D341Med (cell line): ENCODE results near the gene RTN1.
A peak's percentile ranks its signal among the peaks of the same experiment; 100 is the strongest.

Experiments
- DNase-seq: peaks from one replicate; pipeline ENCODE4 v3.0.0; 2012; ENCODE audit warnings: low spot score

The RTN1 gene

DNA sequence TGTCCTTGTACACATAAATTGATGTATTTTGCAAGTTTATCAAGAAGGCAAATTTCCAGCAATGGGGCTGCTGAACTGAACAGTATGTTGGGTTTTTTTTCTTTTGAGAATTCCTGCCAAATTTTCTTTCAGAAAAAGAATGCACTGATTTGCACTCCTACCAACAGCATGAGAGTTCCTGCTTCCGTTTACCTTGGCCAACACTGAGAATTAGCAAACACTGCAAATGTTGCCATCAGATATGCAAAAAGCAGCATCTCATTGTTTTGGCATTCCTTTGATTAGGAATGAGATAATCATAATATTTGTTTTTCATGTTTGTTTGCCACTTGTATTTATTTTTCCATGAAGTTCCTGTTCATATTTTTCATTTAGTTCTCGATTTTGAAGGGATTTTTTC, 82.4 kb downstream of the RTN1 start:
- no peak for DNase-seq

DNA sequence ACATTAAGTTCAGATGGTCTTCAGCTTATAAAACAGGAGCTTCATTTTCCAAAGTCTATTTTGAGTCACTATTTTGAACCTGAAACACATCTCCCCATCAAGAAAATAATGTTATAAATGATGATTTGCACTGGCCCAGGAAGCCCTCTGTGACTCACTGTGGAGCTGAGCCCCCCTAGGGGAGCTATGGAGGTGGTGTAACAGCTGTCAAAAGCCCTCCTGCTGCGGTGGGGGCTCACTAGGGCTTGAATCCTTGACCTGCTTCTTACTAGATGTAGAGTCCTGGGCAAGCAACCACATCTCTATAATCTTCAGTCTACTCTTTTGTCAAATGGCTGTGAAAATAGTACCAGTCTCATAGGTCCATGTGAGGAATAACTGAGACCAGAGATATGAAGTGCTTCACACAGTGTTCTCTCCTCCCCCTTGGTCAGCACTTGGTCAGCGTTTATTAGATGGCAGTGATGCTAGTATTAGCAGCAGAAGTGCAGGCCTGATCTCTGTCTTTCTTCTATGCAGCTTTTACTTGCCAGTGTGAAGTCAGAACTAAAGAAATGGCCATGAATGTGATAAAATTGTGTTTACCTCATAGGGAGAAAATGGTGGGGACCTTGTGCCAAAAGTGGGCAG, 83.4 kb downstream of the RTN1 start:
- no peak for DNase-seq

DNA sequence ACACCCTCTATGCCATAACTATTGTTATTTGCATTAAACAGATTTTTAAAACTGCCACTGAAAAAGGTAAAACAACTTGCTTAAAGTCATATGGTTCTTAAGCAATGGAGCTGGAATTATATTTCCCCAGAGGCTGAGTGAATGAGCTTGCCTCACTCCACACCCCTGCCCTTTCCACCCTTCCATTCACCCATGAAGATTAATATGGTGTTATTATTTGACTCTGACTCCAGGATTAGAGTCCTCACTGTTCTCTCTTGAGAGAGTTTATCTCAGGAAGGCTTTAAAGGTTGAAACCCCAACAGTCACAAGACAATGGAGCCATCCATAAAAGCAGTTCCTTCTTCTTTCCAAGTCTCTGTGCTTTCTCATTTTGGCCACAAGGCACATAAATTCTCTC, 84.9 kb downstream of the RTN1 start:
- peak; percentile 32 for DNase-seq

DNA sequence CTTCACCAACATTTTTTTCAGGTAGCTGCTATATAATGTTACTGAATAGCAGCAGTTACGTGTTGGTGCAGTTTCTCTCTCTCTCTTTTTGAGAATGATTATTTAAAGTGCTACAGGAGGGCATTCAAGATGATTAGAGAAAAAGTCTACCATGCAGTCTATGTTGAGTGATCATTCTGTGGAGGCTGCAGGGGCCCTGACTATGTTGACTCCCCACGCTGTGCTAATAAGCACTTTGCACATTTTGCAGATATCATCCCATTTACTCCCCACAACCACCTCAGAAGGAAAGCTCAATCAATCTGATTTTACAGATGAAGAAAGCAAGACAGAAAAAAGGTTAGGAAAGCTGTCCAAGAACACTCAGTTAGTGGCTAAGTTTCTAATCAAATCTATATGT, 87.8 kb downstream of the RTN1 start:
- DNase-seq, result no peak

DNA sequence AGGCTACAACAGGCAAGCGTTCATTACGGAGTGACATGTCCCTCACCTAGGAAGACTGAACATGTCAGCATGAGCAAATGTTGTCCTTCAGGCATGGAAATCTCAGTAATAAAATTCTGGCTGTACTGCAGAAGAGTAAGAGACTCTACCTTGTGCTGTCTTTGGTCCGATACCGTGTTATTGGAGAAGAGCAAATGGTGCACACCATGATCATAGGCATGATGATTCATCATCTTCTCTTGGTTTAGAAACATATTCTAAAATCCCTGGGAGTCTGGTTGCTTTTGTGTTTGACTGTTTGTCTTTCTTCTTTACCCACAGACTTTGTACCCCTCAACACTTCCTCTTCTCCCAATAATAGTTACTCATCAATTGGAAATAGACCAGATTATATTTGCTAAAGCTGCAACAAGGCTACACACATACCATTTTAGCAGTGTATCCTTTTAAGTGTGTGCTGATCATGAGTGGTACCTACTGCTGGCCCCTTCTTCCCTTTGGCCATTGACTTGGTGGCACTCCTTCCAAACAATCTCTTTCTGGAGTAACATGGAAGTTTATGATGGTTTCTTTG, 93.5 kb downstream of the RTN1 start:
- DNase-seq, result no peak

DNA sequence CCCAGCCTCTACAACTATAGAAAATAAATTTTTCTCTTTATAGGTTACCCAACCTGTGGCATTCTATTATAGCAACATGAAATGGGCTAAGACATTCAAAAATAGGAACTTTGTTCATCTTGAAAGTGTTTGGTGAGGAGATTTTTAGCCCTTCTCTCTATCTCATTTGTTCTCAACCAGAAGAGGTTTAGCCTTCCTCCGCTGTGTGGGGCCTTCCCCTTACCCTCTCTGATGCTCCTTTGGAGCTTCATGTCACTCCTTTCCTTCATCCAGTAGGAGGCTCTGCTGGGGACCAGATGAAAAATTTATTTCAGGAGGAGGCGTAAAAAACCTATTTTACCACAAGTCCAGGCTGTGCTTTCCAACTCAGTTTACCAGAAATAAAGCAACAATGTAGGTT, 94.1 kb downstream of the RTN1 start:
- no peak for DNase-seq

DNA sequence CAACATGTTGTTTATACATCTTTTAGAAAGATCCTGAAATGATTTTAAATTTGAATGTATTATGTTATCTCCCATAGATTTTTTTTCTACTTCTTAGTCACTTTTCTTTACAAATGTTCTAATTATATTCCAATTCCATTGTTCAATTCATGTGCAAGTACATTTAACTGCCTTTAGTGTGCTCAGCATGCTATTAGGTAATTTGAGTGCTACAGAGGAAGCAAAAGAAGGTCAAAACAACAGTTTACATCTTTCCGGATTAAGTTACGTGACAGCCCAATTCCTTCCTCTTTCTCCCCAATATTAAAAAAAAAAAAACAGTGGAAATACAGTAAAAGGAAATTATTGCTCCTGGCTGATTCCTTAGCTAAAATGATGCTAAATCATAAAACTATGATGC, 98.3 kb downstream of the RTN1 start:
- DNase-seq, result no peak

DNA sequence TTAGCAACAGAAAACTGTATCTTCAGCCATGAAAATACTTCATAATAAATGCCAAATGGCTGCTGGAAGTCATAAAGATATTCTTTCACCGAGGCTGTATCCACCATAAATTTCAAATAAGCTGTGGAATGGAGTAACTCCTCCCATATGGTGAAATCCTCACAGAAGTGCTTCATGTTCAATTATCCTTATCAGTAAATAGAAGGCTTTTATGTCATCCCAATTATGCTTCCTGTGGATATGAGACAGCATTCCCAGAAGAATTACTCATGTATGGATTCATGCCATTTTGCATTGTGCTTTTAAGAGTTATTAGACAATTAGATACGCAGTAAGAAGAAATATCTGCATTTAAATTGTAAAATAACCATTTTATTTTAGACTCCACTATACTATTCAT, 99.0 kb downstream of the RTN1 start:
- no peak for DNase-seq

DNA sequence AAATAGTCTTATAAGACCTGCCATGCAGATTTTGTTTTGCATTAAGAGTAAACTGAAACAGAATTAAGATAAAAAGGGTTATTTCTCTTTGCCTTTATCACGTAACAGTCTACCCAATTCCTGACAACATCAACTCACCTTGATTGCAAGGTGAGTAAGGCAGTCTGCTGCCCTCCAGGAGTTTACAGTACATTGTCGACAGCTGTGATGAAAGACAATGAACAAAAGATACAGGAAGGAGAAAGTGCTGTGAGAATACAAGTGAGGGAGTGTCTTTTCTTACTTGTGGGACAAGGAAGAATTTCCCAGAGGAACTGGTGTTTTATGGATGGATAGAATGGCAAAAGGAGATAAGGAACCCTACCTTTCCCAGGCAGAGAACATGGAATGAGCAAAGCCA, 101.0 kb downstream of the RTN1 start:
- no peak for DNase-seq

DNA sequence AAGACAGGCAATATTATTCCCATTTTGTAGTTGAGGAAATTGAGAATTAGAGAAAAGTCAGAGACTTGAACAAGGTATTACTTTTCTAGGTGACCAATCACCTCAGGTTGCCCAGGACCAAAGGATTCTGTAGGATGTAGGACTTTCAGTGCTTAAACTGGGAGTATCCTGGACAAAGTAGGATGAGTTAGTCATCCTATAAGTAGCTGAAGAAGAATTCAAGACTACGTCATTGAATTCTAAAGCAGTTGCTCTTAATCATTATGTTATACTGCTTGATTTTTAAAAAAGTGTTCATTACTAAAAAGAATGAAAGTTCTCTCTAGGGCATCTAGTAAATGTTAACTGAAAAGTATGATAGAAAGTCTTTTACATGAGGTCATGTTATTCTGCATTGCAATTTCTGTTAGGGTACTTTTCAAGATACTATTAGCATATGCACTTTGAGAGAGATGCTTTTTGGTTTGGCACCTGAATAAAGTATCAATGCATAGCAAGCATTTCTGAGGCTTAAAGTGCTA, 101.7 kb downstream of the RTN1 start:
- DNase-seq, result no peak

DNA sequence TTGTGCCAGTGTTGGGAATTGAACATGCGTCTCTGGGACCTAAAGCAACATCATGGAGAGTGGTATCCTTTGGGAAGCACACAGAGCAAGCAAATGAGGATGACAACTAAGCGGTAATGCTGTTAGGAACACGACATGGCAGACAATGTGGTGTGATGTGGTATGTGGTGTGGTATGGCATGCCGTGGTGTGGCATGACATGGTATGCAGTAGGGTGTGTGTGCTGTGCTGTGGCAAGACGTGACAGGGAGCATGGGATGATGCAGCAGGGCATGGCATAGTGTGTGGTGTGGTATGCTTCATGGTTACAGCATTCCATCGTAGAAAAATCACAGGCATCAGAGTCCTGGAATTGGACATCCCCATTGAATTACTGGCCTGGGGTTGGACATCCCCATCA, 108.7 kb downstream of the RTN1 start:
- no peak for DNase-seq

DNA sequence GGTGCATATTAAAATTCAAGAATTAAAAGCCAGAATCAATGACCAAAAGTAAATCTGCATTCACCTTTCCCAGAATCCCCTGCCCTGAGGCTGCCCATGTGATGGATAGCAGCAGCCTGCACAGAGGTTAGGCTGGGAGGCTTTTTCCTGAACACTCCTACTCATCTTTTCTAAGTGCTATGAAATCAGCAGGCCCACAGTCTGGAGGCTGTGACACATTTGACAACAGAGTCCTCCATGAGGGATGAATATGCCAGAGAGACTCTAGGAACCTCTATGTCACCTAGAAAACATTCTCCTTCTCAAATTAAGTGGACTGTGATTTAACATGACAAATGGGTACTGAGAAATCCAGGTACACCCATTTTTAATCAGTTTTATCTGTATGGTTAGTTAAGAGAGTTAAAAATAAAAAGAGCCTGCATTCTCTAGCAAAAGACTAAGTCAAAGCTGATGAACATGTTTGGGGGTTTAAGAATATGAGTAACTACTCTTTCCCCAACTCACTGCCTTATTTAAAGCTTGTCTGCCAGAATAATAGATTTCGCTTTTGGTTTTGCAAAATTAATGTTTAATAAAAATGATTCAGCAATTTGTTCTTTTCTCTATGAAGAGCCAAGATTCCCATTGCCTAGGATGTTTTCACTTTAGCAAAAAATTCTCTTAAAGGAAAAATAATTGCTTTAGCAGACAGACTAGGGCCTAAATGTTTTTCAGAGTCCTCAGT, 115.0 kb downstream of the RTN1 start:
- no peak for DNase-seq

DNA sequence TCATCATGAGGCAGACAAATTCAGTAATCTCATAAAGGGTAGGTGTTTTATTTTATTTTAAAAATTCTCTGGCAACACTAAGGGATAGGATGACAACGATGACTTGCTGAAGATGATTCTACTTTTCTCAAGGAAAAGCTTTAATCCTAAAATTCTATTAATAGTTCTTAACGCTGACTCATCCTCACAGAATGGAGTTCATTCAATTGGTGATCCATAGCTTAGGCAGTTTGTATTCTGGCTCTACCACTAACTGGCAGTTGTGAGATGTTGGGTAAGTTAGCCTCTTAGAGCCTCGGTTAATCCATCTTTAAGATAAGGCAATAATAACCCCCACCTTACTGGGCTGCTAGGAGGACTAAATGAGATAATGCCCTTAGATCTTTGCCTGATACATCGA, 116.3 kb downstream of the RTN1 start:
- no peak for DNase-seq

DNA sequence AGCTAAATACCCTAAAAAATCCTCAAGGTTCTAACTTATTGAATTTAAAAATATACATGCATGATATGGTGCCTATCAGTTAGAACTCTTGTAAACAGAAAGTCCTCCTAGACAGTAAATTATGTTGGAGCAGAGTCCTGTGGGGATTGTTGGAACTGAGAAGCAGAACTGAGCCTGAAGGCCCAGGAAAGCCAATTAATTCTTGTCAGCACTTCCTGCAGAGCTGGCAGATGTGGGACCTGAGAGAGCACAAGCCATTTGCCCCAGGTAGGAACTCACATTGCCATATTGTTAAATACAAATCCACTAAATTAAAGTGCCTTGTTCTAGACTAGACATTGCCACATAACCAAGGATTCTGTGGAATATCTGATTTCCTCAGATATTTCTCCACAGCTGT, 117.1 kb downstream of the RTN1 start:
- no peak for DNase-seq

DNA sequence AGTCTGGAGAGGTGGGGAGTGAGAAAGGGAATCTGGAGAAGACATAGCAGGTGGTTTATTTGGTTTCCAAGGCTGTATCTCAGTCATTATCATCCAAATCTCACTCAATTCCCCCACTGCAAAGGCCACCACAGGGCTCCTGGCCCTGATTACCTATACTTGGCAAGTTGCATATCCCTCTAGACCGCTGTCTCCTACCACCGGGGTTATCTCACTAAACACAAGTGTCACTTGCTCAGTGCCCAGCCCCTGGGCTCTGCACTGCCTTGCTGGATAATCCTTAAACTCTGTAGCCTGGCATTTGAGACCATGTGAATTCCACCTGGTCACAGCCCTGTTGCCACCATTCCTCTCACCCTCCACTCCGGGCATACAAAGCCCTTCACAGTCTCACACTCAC, 119.0 kb downstream of the RTN1 start:
- no peak for DNase-seq

DNA sequence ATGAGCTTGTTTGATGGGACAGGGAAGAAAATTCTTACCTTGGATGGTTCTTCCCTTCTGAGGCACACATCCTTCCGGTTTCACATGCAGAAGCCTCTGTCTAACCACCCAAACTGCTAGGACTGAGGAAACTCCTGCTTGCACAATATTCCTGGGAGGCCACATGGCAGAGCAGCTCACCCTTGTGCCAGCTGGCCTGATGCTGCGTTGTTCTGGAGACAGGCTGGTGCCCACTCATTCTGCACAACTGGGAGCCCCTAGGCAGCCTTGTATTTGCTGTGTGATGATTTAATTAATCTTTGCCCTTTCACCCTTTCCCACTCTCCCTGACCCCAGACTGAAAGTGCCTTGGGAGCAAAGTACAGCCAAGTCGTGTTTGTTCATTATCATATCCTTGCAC, 130.8 kb downstream of the RTN1 start:
- no peak for DNase-seq

DNA sequence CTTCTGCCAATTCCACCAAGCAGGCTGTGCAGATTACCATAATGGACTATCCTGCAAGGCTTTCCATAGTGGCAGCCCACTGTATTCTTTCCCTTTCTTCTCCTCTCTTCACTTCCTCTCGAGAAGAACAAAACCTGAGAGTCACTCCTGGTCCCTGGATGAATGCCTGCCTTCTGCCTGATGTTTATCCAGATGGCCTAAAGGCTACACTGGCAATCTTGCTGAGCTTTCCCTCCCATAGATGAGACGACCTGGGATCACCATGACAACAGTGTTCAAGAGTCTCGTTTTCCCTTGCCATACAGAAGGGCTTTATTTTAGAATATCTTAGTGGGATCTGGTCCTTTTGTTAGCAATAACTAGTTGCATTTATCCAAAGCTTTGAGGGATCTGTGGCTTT, 142.3 kb downstream of the RTN1 start:
- peak; percentile 48 for DNase-seq

DNA sequence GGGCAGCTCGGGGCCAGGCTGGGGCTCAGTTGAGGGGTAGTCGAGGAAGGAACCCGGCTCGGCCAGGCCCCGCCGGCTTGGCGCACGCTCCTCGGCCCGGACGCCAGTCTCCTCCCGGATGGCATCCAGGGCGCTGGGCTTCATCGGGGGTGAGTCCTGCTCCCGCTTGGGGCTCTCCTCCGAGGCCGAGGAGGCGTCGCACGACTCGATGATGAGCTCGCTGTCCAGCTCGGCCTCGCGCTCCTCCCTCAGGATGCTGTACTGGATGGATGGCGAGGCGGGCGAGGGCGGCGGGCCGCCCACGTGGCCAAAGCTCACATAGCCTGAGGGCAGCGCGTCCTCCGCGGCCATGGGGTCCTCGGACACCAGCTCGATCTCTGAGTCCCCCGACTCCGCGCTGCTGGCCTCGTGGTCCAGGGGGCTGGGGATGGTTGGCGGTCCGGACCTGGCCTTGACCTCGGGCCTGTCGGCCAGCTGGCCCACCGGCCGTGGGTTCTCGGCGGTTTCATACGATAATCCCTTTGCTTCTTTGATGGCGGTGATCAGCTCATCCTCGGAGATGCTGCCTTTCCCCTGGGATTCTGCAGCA, 143.4 kb downstream of the RTN1 start:
- peak; percentile 71 for DNase-seq

DNA sequence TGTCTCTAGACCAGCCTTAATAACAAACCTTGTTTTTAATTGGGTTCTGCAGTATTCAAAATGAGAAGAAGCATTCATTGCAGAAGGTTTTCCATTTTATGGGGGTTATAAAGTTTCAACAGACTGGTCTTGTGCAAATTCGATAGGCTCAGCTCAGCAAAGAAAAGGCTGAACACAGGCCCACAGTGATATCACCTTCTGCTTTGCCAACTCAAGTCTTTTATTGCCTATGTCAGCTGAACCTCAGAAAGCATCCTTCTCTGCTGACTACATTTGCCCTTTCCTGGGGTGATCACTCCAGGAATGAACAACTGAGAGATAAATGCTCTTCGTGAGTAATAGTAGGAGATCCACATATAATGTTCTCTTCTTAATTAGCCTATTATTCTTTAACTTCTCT, 159.5 kb downstream of the RTN1 start:
- DNase-seq, result no peak

DNA sequence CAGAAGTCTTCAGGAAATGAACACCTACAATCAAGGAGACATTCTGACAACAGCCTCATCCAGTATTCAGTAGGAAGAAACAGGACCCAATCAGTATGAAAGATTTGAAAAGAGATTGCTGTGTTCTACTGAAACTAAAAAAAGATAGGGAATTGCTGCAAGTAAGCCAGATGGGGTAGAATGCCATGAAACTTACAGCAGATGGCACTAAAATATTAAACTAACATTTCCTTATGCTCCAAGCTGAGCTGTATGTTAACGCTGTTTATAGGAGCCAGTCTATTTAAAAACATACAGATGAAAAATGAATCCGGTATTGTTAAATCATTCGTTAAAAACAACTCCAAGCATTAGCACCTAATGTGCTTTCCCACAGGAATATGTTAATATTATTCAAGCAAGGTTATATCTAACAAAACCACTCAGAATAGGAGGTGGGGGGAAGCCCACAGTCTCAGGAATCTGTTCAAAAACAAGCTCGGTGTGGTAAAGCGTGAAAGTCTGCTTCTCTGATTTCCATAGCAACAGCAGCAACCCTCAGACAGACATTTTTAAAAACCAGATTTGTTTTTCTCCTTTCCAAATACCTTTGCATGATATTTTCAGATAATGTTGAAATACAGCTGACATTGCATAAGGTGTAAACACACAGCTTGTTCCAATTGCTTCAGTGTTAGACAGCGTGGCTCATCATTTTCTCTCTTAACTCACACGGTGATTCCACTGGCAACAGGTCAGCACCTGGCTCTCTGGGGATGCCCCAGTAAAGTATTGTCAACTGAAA, 162.6 kb downstream of the RTN1 start:
- no peak for DNase-seq

DNA sequence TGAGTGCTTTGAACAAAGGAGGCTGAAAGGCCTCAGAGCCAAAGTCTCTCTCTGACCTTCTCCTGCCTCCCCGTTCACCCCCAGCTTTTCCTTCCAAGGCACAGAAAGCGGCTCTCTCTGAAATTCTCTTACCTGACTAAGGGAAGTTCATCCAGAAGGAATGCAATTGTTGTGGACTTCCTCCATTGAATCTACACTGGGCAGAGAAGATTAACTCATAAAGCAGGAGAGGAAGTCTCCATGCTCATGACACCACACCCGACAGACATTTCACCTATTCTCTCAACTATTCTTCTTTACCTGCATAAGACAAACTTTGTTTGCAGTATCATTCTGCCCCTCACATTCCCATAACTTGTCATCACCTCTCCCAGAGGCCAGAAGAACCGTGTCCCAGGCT, 164.7 kb downstream of the RTN1 start:
- no peak for DNase-seq

DNA sequence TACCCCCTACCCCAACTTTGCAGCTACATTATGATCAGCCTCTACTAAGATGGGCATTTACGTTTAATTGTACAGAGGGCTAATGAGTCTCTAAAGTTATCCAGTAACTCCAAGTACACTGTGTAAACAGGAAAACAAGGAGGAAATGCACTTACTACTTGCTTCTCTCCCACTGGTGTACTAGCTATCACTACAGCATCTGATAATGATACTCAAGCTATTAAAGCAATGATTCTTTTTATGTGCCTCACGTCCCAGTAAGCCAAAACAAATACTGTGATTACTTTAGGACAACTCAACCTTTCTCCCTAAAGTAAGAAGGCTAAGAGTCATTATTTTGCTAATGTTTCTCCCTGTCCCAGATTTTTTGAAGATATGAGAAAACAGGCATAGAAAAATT, 165.3 kb downstream of the RTN1 start:
- no peak for DNase-seq
